PC-3 (cell line): ENCODE data around the gene CAMK1G. TPM values are rescaled to one million over a fixed set of nuclear protein-coding genes. Genes with fewer than 3 reads are reported as not detected.

Source experiments
- ATAC-seq: fragments of 200-7000 bp; cut with Tn5 transposase; 2 replicates; pipeline ENCODE4 v1.9.1; 2020; ENCODE audit warnings: mild to moderate bottlenecking, moderate library complexity
- BruUV-seq: library from RNA; stranded (reverse); fragments of 400-500 nt; replicated peaks from 2 replicates; lab custom pipeline; 2021; lab: Mats Ljungman, UMichigan
- CTCF ChIA-PET: fragments of 300-600 bp; sonication (Branson Sonifier 250); formaldehyde crosslinking; loops from one replicate; lab custom pipeline; 2022; ENCODE audit warnings: antibody characterized with exemption; lab: Charles Lee
- POLR2A ChIA-PET: fragments of 300-600 bp; sonication (Branson Sonifier 250); formaldehyde crosslinking; loops from one replicate; lab custom pipeline; 2022; ENCODE audit warnings: antibody characterized with exemption; ENCODE audit not compliant: unreplicated experiment; lab: Charles Lee
- DNase-seq: peaks from one replicate; pipeline ENCODE4 v3.0.0-alpha.2; 2015
- H2AFZ ChIP-seq: fragments of 300-600 bp; sonication (generic); 2 replicates; pipeline ENCODE4 v1.6.0; 2016; ENCODE audit warnings: antibody characterized with exemption, low read length
- H3F3A ChIP-seq: fragments of 300-600 bp; sonication (generic); one replicate; pipeline ENCODE4 v1.6.0; 2017; ENCODE audit warnings: antibody characterized with exemption, low read length, control low read depth, mild to moderate bottlenecking; ENCODE audit not compliant: unreplicated experiment
- H3K27ac ChIP-seq: fragments of 300-600 bp; sonication (generic); 2 replicates; pipeline ENCODE4 v1.5.1; 2016; ENCODE audit warnings: mild to moderate bottlenecking, low read length
- H3K27me3 ChIP-seq: fragments of 300-600 bp; sonication (generic); 2 replicates; pipeline ENCODE4 v1.6.1; 2016; ENCODE audit warnings: low read length, mixed read lengths
- H3K36me3 ChIP-seq: fragments of 300-600 bp; sonication (generic); 2 replicates; pipeline ENCODE4 v1.6.1; 2016; ENCODE audit warnings: low read depth, mixed run types, low read length, mixed read lengths
- H3K4me1 ChIP-seq: fragments of 300-600 bp; sonication (generic); 2 replicates; pipeline ENCODE4 v1.5.1; 2016; ENCODE audit warnings: low read length; ENCODE audit not compliant: insufficient read depth
- H3K4me2 ChIP-seq: fragments of 300-600 bp; sonication (generic); 2 replicates; pipeline ENCODE4 v1.6.0; 2016; ENCODE audit warnings: low read length
- H3K4me3 ChIP-seq: fragments of 300-600 bp; sonication (generic); 2 replicates; pipeline ENCODE4 v1.5.1; 2016; ENCODE audit warnings: mild to moderate bottlenecking, low read length, mixed read lengths
- H3K79me2 ChIP-seq: fragments of 300-600 bp; sonication (generic); 2 replicates; pipeline ENCODE4 v1.6.1; 2017; ENCODE audit warnings: low read length, mixed read lengths
- H3K9ac ChIP-seq: fragments of 300-600 bp; sonication (generic); 2 replicates; pipeline ENCODE4 v1.6.0; 2016; ENCODE audit warnings: mild to moderate bottlenecking, low read length
- H3K9me2 ChIP-seq: fragments of 300-600 bp; sonication (generic); replicated peaks from 2 replicates; pipeline ENCODE4 v1.6.1; 2016; ENCODE audit warnings: mixed run types, low read length, mixed read lengths
- H3K9me3 ChIP-seq: fragments of 300-600 bp; sonication (generic); 2 replicates; pipeline ENCODE4 v1.6.1; 2016; ENCODE audit warnings: low read length, mixed read lengths
- H4K20me1 ChIP-seq: fragments of 300-600 bp; sonication (generic); 2 replicates; pipeline ENCODE4 v1.6.1; 2016; ENCODE audit warnings: low read length, mixed read lengths
- CTCF ChIP-seq: fragments of 300-600 bp; sonication (generic); conservative IDR thresholded peaks from 2 replicates; pipeline ENCODE4 v1.5.1; 2017; ENCODE audit warnings: antibody characterized with exemption, low read depth, mild to moderate bottlenecking, low read length
- EZH2 ChIP-seq: fragments of 300-600 bp; sonication (generic); IDR thresholded peaks from one replicate; pipeline ENCODE4 v1.6.1; 2017; ENCODE audit warnings: antibody characterized with exemption, mild to moderate bottlenecking, low read length; ENCODE audit not compliant: unreplicated experiment
- EZH2phosphoT487 ChIP-seq: fragments of 300-600 bp; sonication (generic); IDR thresholded peaks from 2 replicates; pipeline ENCODE4 v1.6.1; 2018; ENCODE audit warnings: mild to moderate bottlenecking, antibody characterized with exemption, low read length, borderline replicate concordance
- intact Hi-C: fragments of 100-400 bp; cut with micrococcal nuclease; formaldehyde crosslinking; loops from 2 replicates; pipeline ENCODE4 v1.9.0; 2023
- microRNA-seq: library from miRNA; unstranded; fragments of <30 nt; microRNA quantifications from one replicate; pipeline ENCODE4 v1.1.0, GENCODE V29; 2020; ENCODE audit not compliant: unreplicated experiment
- total RNA-seq: library from RNA; depleted of rRNA; stranded (reverse); fragments of >200 nt; gene quantifications from 2 replicates; pipeline ENCODE4 v1.2.3, GENCODE V29; 2014; rRNA removed

Gene CAMK1G
- total RNA-seq, 1 experiment from 2014 or later: not detected

GRCh38 chr1:209662879-209663327 is 79.4 kb downstream of the CAMK1G start:
- Histone ChIP-seq H4K20me1 (no peaks in the 10 kb centered on the region), H3K4me3 (no peak overlapping the region), H3K4me2 (peak overlapping the region; percentile 12; the same call in 1 of the 2 replicates), H3K36me3 (no peaks in the 10 kb centered on the region), H3F3A (no peaks in the 10 kb centered on the region), H3K27me3 (no peaks in the 10 kb centered on the region), H3K4me1 (peaks cover 50% of the 10 kb centered on the region), H3K9ac (no peak overlapping the region), H3K9me3 (no peaks in the 10 kb centered on the region), H3K27ac (0 out of 2 replicates have a peak overlapping the region, but pooled peaks have one; percentile 0), H2AFZ (no peak overlapping the region), H3K79me2 (no peaks in the 10 kb centered on the region), H3K9me2 (no peaks in the 10 kb centered on the region)
- intact Hi-C loops: no loop called here
- ATAC-seq (peak; percentile 57), DNase-seq (peak; percentile 83)
- ChIA-PET POLR2A (no interaction called here), CTCF (no interaction called here)
- no TSS peak for BruUV-seq
- TF ChIP-seq EZH2 (no peak), CTCF (no peak), EZH2phosphoT487 (no peak)

Small RNAs within 50 kb of the gene (microRNA-seq; reads per million reads assigned to microRNA genes)
- not detected for gene MIR4260

Other genes starting within 250 kb of the CAMK1G start
- 473 and 650 TPM in 2 replicates for gene LAMB3, start 68.7 kb downstream of the CAMK1G start, total RNA-seq
- gene G0S2, start 91.7 kb downstream of the CAMK1G start, total RNA-seq: 620 and 723 TPM in 2 replicates
- not detected in 2 replicates for gene HSD11B1, start 121.1 kb downstream of the CAMK1G start, total RNA-seq
- not detected in 2 replicates for gene TRAF3IP3, start 172.3 kb downstream of the CAMK1G start, total RNA-seq
- gene C1orf74, start 200.8 kb downstream of the CAMK1G start, total RNA-seq: 5.7 and 6.7 TPM in 2 replicates
- gene IRF6, start 222.4 kb downstream of the CAMK1G start, total RNA-seq: 61.6 and 65.7 TPM in 2 replicates
- gene UTP25, start 244.3 kb downstream of the CAMK1G start, total RNA-seq: 14.3 and 15.3 TPM in 2 replicates